IPS DF 4.7 (cell line): ENCODE results near the gene APOOL.

Source experiments
- DNase-seq: peaks from one replicate; pipeline ENCODE4 v3.0.0-alpha.2; 2013; ENCODE audit warnings: low spot score; ENCODE audit errors: extremely low read depth

The APOOL gene

DNA sequence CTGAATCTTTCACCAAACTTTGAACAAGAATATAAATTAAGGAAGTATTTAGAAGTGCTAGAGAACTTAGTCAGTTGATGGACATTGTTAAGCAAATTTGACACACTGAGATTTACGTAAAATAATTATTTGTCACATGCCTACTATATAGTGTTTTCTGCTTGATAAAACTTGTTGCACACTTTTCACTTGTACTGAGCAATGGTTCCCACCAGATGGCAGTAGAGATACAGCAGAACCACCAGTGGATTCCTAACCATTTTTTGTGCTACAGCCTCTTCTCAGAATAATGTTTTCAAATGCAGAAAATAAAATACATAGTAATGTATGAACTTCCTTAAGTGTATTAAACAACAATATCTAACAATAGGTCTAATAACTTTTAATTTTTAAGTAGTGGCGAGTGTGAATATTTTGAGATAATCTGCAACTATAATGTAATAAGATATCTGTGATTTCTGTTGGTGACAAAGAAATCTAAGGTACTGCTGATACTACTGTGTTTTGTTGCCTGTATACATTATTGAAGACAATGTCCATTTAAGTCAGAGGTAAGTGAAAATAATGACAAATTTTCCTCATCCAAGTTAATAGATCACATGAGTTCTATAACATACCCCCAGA, 81.2 kb downstream of the APOOL start:
- DNase-seq, result no peak

GRCh38 chrX:85089321-85089840, 85.7 kb downstream of the APOOL start:
- DNase-seq, result no peak

- DNase-seq, result no peak
These were observed 103.7 kb downstream of the APOOL start for GRCh38 chrX:85107407-85107806.

GRCh38 chrX:85108165-85108564, 104.5 kb downstream of the APOOL start:
- no peak for DNase-seq

- DNase-seq, result no peak
These were observed 105.6 kb downstream of the APOOL start for GRCh38 chrX:85109235-85109634.

DNA sequence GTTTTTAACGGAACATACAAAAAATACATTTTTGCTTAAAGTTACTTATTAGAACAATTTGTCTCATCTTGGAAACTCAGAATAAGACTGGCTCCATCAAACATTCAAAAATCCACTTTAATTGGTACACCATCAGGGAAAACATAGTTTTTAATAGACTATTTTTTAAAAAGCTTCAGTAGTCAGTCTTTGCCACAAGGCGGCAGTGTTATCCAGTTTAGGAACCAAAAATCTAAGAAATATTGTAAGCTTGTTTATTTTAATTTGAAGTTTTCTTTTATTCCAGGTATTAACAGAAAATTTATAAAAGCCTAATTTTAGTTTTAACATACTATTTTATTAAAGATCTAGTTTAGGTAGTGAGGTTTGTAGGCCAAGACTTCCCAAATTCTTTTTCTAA, 107.7 kb downstream of the APOOL start:
- no peak for DNase-seq

DNA sequence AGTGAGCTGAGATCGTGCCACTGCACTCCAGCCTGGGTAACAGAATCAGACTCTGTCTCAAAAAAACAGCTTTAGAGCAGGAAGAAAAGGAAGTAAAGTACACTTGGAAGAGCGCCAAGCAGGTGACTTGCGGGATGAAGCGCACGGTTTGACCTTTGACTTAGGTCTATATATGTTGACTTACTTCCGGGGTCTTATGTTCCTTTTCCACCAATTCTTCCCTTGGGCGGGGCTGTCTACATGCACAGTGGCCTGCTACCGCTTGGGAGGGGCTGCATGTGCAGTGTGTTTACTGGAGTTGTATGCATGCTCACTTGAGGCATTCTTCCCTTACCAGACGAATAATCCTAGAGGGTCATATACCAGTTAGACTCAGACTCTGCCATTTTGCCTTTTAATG, 108.6 kb downstream of the APOOL start:
- DNase-seq, result no peak

DNA sequence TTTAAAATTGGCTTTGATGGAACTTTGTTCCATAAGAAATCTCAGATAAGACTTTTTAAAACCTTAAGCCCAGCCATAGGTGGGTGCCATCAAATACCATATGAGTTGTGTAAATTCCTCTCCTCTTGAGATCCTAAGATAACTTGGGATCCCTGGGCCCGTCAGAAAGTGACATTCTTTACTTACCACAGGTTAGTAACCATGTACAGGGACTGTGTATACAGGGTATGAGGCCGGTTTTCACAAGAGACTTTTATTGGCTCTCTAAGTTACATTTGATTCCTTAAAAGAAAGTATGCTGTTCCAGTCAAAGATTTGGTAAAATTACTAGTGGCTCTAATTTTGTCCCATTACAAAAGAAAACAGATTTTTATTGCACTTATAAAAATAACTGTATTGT, 110.1 kb downstream of the APOOL start:
- DNase-seq, result no peak

GRCh38 chrX:85114171-85114570, 110.5 kb downstream of the APOOL start:
- DNase-seq, result no peak

- DNase-seq, result no peak
These were observed 111.1 kb downstream of the APOOL start for GRCh38 chrX:85114776-85115175.

- no peak for DNase-seq
These were observed 111.6 kb downstream of the APOOL start for GRCh38 chrX:85115252-85115651.

DNA sequence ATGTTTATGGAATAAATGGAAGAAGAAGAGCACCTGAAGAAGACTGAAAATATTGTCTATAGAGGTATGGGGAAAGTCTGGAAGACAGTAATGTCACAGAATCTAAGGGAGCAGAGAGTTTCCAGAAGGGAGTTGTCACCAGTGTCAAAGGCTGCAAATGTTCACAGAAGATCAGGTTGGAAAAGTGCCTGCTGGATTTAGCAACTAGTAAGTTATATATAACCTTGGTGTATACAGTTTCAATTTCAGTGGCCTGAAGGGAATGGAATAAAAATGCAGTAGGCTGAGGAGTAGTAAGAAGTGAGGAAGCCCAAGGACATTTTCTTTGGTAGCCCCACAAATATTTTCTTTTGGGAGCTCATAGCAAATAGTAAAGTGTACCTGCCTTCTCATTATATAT, 132.7 kb downstream of the APOOL start:
- no peak for DNase-seq

DNA sequence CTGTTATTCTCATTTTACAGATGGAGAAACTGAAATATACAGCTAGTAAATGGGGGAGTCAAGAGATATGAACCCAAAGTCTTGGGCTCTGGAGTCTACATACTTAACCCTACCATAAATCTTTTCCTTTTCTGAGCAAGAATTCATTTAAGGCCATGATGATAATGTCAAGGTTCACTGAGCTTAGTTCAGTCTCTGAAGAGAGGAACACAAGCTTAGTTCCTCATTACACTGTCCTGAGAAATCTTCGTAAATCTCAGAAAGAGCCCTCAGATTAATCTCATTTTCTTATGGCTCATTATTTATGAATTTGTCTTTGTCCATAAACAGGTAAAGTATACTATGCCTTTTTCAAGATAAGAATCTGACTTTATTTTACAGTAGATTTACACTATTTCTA, 135.7 kb downstream of the APOOL start:
- no peak for DNase-seq

GRCh38 chrX:85140964-85141363, 137.3 kb downstream of the APOOL start:
- no peak for DNase-seq
